ENCODE data around the gene HSPA1L. TPM values are rescaled to one million over a fixed set of nuclear protein-coding genes. Genes with fewer than 3 reads are reported as not detected.

HSPA1L gene
- total and polyA plus RNA-seq, 2 donors (not counting 3 experiments of a cell fraction or from before 2014, with no cell fraction given) = 0.32 to 0.77 TPM

DNA sequence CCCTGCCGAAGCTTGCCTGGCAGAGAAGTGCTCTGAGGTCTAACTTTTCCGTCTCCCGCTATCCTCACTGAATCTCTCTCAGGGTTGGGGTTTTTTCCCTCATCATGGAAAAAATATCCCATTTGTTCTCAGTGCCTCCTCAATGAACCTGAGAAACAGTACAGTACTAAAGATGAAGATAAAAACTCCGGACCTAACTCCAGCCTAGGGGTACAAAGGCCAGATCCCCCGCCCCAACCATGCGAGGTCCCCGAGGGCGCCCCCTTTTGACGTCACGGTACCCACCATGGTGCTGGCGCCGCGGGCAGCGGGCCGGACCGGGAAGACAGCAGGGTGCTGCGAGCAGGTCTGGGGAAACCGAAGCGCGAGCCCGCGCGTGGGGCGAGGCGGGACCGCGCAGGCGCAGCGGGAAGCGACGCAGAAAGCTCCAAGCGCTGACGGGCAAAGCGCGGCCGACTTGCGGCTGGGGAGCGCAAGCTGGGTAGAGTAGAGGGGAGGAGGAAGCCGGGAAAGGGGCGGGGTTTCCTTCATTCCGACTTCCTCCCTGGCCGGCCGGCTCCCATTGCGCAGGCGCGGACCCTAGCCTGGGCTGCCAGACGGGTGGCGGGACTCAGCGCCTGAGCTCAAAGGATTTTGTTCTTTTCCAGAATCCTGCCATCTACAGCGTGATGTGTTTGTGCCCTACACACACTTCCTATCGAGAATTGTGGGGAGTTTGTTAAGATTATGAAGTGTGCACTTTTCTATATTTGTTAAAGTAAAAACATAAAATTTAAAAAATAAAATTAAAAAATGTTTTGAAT is 8.4 kb downstream of the HSPA1L start, which contains the start of gene LSM2:
Gene LSM2, minus strand, starts transcription at position 497 of the 803 bp plus-strand sequence. Its CDS starts 209 bp downstream, at position 288.
- H3K27me3 ChIP-seq (ENCODE audit: control insufficient read depth in 2 of 2, insufficient read depth in 2 of 2, low read length in 2 of 2) = no peaks in the 10 kb centered on the region
- DNase-seq (ENCODE audit: low read depth, low spot score) (peak; percentile 98), FAIRE-seq (peak; percentile 98)
- peak within 1 kb of the TSS; percentile 96 for H3K4me2 ChIP-seq (ENCODE audit: insufficient read depth, low read length)
- ChIA-PET POLR2A (interaction anchor here (0.6 to 2.4 kb wide), 10 partner anchors 8 to 142 kb away, joined by 3 to 32 read pairs (median 4); partner anchors contain the start of genes GPANK1, HSPA1A, HSPA1B and HSPA1L), CTCF (interaction anchor here (0.7 to 3.1 kb wide), 24 partner anchors 8 to 338 kb away, joined by 3 to 28 read pairs (median 4); partner anchors contain the start of genes ABHD16A, DDAH2, GPANK1 and HSPA1A)
- H3K4me3 ChIP-seq (replicated peaks in 1 of 3; ENCODE audit: insufficient read depth in 1 of 3, low read depth in 1 of 3, low read length in 3 of 3) = peak within 1 kb of the TSS; percentile 77 to 88 (median 87)
- TF ChIP-seq JUN (IDR thresholded peaks at IDR 0.05; ENCODE audit: borderline replicate concordance, insufficient read depth, insufficient read length, low read depth) = no peak
- TF ChIP-seq, protein P1, sequence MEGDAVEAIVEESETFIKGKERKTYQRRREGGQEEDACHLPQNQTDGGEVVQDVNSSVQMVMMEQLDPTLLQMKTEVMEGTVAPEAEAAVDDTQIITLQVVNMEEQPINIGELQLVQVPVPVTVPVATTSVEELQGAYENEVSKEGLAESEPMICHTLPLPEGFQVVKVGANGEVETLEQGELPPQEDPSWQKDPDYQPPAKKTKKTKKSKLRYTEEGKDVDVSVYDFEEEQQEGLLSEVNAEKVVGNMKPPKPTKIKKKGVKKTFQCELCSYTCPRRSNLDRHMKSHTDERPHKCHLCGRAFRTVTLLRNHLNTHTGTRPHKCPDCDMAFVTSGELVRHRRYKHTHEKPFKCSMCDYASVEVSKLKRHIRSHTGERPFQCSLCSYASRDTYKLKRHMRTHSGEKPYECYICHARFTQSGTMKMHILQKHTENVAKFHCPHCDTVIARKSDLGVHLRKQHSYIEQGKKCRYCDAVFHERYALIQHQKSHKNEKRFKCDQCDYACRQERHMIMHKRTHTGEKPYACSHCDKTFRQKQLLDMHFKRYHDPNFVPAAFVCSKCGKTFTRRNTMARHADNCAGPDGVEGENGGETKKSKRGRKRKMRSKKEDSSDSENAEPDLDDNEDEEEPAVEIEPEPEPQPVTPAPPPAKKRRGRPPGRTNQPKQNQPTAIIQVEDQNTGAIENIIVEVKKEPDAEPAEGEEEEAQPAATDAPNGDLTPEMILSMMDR (IDR thresholded peaks at IDR 0.05; ENCODE audit: extremely low read depth in 1 of 2, insufficient read depth in 1 of 2, low read depth in 1 of 2, low read length in 2 of 2) = peak in 1 of 2 donors; percentile 25
- TF ChIP-seq POLR2AphosphoS5 (IDR thresholded peaks at IDR 0.05; ENCODE audit: insufficient read depth, low read depth, low read length) = peak; percentile 94
- TF ChIP-seq MYC (IDR thresholded peaks at IDR 0.05; ENCODE audit: low read depth, low read length) = no peak
- no peak for TF ChIP-seq EZH2 (IDR thresholded peaks at IDR 0.05; ENCODE audit: borderline replicate concordance, low read depth, low read length, severe bottlenecking)
- peak; percentile 94 for TF ChIP-seq POLR2A (IDR thresholded peaks at IDR 0.05; ENCODE audit: low read depth, low read length)
- TF ChIP-seq FOS (IDR thresholded peaks at IDR 0.05; ENCODE audit: borderline replicate concordance, insufficient read depth, low read length) = no peak
- intact Hi-C loops (cut with micrococcal nuclease) (loop anchor here (1.0 kb wide), 1 partner anchor 10 kb away; no protein-coding TSS in a partner anchor), dilution Hi-C loops (cut with MboI; ENCODE audit: extremely low pct_ligation_motif_present, low sequenced_read_pairs) (no loop called here)
- H3K27ac ChIP-seq (ENCODE audit: insufficient read depth, low read depth, low read length) = peak within 1 kb of the TSS; percentile 42
- H3K9ac ChIP-seq (replicated peaks; ENCODE audit: extremely low read depth, insufficient read depth, low read length) = peak within 1 kb of the TSS; percentile 87
- peaks cover 3% of the 10 kb centered on the region in 2 experiments for H3K36me3 ChIP-seq (ENCODE audit: control insufficient read depth in 2 of 2, extremely low read depth in 1 of 2, insufficient read depth in 2 of 2, low read length in 2 of 2)
- H3K79me2 ChIP-seq (ENCODE audit: control insufficient read depth, insufficient read depth, low read length) = peaks cover 24% of the 10 kb centered on the region
- peaks cover 11% of the 10 kb centered on the region for H3K4me1 ChIP-seq (ENCODE audit: control insufficient read depth, extremely low read depth, insufficient read depth, low read length)
- peak within 1 kb of the TSS; percentile 70 for H2AFZ ChIP-seq (ENCODE audit: low read depth, low read length)
- H3K9me1 ChIP-seq (replicated peaks; ENCODE audit: control insufficient read depth, extremely low read depth, insufficient read depth, low read length) = no peaks in the 10 kb centered on the region
- H3K9me3 ChIP-seq (replicated peaks; ENCODE audit: control insufficient read depth, insufficient read depth, low read length) = no peaks in the 10 kb centered on the region
- BruUV-seq (replicated peaks) = TSS peak; percentile 65
- H4K20me1 ChIP-seq (replicated peaks; ENCODE audit: control insufficient read depth, extremely low read depth, insufficient read depth, low read length) = no peaks in the 10 kb centered on the region
